SJSA1 (cell line): Measurements from ENCODE around the gene FPR3. TPM values are rescaled to one million over a fixed set of nuclear protein-coding genes. Genes with fewer than 3 reads are reported as not detected.

Experiments
- DNase-seq, 2 experiments: peaks; one replicate each; pipeline ENCODE4 v3.0.0-alpha.2; 2015 to 2020; ENCODE audit warnings: low spot score in 2 of 2, low read depth in 1 of 2
- H3K27ac ChIP-seq: fragments of 250-450 bp; sonication (Bioruptor Pico); 2 replicates; pipeline ENCODE4 v1.5.1; 2020; ENCODE audit warnings: mild to moderate bottlenecking, moderate library complexity
- H3K27me3 ChIP-seq: fragments of 250-450 bp; sonication (Bioruptor Pico); replicated peaks from 2 replicates; pipeline ENCODE4 v1.5.1; 2020; ENCODE audit warnings: mild to moderate bottlenecking, moderate library complexity
- H3K36me3 ChIP-seq: fragments of 250-450 bp; sonication (Bioruptor Pico); 2 replicates; pipeline ENCODE4 v1.5.1; 2020; ENCODE audit warnings: mild to moderate bottlenecking
- H3K4me1 ChIP-seq: fragments of 250-450 bp; sonication (Bioruptor Pico); replicated peaks from 2 replicates; pipeline ENCODE4 v1.6.1; 2021; ENCODE audit warnings: mild to moderate bottlenecking
- H3K4me3 ChIP-seq: fragments of 250-450 bp; sonication (Bioruptor Pico); 2 replicates; pipeline ENCODE4 v1.5.1; 2020; ENCODE audit warnings: mild to moderate bottlenecking
- H3K9me3 ChIP-seq: fragments of 250-450 bp; sonication (Bioruptor Pico); replicated peaks from 2 replicates; pipeline ENCODE4 v1.5.1; 2020; ENCODE audit warnings: mild to moderate bottlenecking
- total RNA-seq: library from RNA; depleted of rRNA; stranded (reverse); fragments of >200 nt; shearing (Covaris generic); gene quantifications from 2 replicates; pipeline ENCODE4 v1.2.3, GENCODE V29; 2014; rRNA removed

The FPR3 gene, protein sequence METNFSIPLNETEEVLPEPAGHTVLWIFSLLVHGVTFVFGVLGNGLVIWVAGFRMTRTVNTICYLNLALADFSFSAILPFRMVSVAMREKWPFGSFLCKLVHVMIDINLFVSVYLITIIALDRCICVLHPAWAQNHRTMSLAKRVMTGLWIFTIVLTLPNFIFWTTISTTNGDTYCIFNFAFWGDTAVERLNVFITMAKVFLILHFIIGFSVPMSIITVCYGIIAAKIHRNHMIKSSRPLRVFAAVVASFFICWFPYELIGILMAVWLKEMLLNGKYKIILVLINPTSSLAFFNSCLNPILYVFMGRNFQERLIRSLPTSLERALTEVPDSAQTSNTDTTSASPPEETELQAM
- total RNA-seq, result not detected in 2 replicates

- no peak for DNase-seq
- Histone ChIP-seq H3K4me1 (no peaks in the 10 kb centered on the region), H3K27ac (no peak within 1 kb of the TSS)
Observed at GRCh38 chr19:51794885-51795490, at the start of gene FPR3. Gene FPR3, plus strand, starts transcription at chr19:51795157. Its CDS starts 28,592 bp downstream, at chr19:51823749.

GRCh38 chr19:51746731-51747130 lies 48.2 kb upstream of the FPR3 start:
- no peak overlapping the region for H3K4me3 ChIP-seq
- no peak for DNase-seq
- no peaks in the 10 kb centered on the region for H3K4me1 ChIP-seq
- H3K36me3 ChIP-seq, result no peaks in the 10 kb centered on the region
- no peak overlapping the region for H3K27ac ChIP-seq
- no peaks in the 10 kb centered on the region for H3K9me3 ChIP-seq
- no peaks in the 10 kb centered on the region for H3K27me3 ChIP-seq

More at GRCh38 chr19:51794885-51795490, at the start of gene FPR3:
- H3K9me3 ChIP-seq, result peaks cover 4% of the 10 kb centered on the region; the same call in 1 of the 2 replicates
- H3K36me3 ChIP-seq, result no peaks in the 10 kb centered on the region
- H3K4me3 ChIP-seq, result no peak within 1 kb of the TSS
- no peaks in the 10 kb centered on the region for H3K27me3 ChIP-seq

GRCh38 chr19:51749979-51750378 lies 45.0 kb upstream of the FPR3 start:
- no peaks in the 10 kb centered on the region for H3K4me1 ChIP-seq
- H3K27me3 ChIP-seq, result no peaks in the 10 kb centered on the region
- no peaks in the 10 kb centered on the region for H3K36me3 ChIP-seq
- no peak overlapping the region for H3K27ac ChIP-seq
- no peak overlapping the region for H3K4me3 ChIP-seq
- H3K9me3 ChIP-seq, result no peaks in the 10 kb centered on the region
- no peak for DNase-seq

DNA sequence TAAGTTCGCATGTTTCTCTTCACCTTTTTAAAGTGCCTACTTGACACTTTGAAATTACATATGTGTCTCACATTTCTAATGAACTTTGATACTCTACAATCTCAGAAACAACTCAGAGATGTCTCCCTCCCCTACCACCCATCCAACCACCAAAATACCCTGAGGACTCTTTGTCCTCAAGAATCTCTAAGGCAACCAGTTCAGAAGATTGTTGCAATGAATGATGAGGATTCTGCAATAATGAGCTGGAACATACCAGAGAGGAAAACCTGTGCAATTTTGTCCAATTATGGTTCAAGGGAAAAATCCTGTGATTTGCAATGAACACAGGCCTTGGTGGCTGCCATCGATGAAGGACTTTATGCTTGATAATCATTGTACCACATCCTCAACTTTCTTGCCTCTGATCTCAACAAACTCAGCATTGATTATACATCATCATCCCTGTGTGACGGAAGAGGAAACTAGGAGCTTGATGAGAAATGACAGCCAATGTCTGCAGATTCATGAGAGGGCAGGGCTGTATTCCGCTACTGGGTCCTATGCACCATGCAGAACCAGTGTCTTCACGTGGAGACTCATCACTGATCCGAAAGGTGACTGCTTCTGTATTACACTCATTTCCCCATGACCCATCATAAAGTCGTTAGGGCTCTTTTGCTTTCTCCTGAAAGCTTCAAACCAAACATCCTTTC lies 44.4 kb upstream of the FPR3 start:
- no peaks in the 10 kb centered on the region for H3K27me3 ChIP-seq
- no peaks in the 10 kb centered on the region for H3K4me1 ChIP-seq
- H3K4me3 ChIP-seq, result no peak overlapping the region
- H3K36me3 ChIP-seq, result no peaks in the 10 kb centered on the region
- H3K9me3 ChIP-seq, result no peaks in the 10 kb centered on the region; the same call in 1 of the 2 replicates
- no peak for DNase-seq
- H3K27ac ChIP-seq, result no peak overlapping the region

DNA sequence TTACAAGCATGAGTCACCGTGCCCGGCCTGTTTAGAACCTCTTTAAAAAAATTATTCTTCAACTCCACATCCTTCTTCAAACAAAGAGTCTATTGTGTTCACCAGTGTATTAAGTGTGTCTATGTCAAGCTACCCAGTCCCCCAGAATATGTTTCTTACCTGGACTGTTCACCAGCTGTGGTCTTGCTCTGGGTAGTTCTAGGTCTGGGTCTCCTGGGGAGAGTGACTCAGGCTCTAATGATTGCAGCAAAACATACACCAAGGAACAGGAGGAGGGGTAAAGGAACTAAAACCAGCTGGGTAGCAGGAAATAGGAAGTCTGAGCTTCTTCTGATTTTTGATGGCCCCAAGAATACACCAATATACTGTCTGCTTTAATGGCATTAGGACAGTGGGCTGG lies 43.3 kb upstream of the FPR3 start, which contains the start of gene FPR1:
Gene FPR1, minus strand, starts transcription at position 224 of the 400 bp plus-strand sequence. CDS start 4,884 bp downstream, outside the sequence.
- H3K36me3 ChIP-seq, result no peaks in the 10 kb centered on the region
- H3K4me3 ChIP-seq, result no peak within 1 kb of the TSS
- H3K27ac ChIP-seq, result no peak within 1 kb of the TSS
- no peaks in the 10 kb centered on the region for H3K27me3 ChIP-seq
- H3K4me1 ChIP-seq, result no peaks in the 10 kb centered on the region
- no peaks in the 10 kb centered on the region; the same call in 1 of the 2 replicates for H3K9me3 ChIP-seq
- no peak for DNase-seq

DNA sequence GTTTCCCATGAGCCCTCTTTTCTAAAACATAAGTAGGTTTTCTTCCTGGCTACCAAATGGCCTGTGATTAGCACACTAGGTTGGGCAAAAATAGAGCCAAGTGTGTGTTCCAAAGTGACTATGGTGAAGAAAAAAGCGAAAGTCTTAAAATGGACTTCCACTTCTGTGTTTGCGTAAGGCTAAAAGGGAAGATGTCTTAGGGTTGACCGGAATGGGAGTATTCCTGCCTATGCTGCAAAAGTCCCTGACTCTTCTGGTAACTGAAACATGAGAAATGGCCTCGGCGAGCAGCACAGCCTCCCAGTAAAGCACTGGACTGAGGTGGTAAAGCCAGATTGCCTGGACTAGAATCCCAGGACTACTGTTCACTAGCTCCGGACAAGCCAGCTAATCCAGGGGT lies 40.8 kb upstream of the FPR3 start:
- no peaks in the 10 kb centered on the region for H3K4me1 ChIP-seq
- no peak overlapping the region for H3K4me3 ChIP-seq
- DNase-seq, result no peak
- H3K27me3 ChIP-seq, result no peaks in the 10 kb centered on the region
- H3K36me3 ChIP-seq, result no peaks in the 10 kb centered on the region
- H3K9me3 ChIP-seq, result no peaks in the 10 kb centered on the region; the same call in 1 of the 2 replicates
- no peak overlapping the region for H3K27ac ChIP-seq

DNA sequence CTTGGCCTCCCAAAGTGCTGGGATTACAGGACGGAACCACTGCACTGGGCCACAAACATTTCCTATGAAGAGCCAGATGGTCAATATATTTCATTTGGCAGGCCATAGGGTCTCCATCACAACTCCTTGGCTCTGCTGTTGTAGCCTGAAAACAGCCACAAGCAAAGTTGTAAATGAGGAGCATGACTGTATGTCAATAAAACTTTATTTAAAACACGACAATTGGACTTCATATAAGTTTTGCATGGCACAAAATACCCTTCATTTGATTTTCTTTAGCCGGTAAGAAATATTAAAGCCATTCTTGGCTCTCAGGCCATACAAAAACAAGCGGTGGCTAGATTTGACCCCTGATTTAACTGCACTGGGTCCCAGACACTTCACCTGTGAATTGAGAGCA lies 40.2 kb upstream of the FPR3 start:
- H3K27ac ChIP-seq, result no peak overlapping the region
- no peaks in the 10 kb centered on the region for H3K4me1 ChIP-seq
- no peaks in the 10 kb centered on the region; the same call in 1 of the 2 replicates for H3K9me3 ChIP-seq
- no peak for DNase-seq
- no peaks in the 10 kb centered on the region for H3K27me3 ChIP-seq
- H3K36me3 ChIP-seq, result no peaks in the 10 kb centered on the region
- H3K4me3 ChIP-seq, result no peak overlapping the region

GRCh38 chr19:51755571-51755970 lies 39.4 kb upstream of the FPR3 start:
- DNase-seq, result no peak
- H3K4me1 ChIP-seq, result no peaks in the 10 kb centered on the region
- no peak overlapping the region for H3K27ac ChIP-seq
- no peaks in the 10 kb centered on the region for H3K27me3 ChIP-seq
- no peaks in the 10 kb centered on the region; the same call in 1 of the 2 replicates for H3K9me3 ChIP-seq
- no peaks in the 10 kb centered on the region for H3K36me3 ChIP-seq
- H3K4me3 ChIP-seq, result no peak overlapping the region

GRCh38 chr19:51760697-51761356 lies 34.1 kb upstream of the FPR3 start, which contains the start of gene FPR2:
Gene FPR2, plus strand, starts transcription at chr19:51761180. Its CDS starts 7,479 bp downstream, at chr19:51768659.
- Histone ChIP-seq H3K27me3 (no peaks in the 10 kb centered on the region), H3K27ac (no peak within 1 kb of the TSS), H3K4me1 (no peaks in the 10 kb centered on the region), H3K9me3 (no peaks in the 10 kb centered on the region), H3K36me3 (no peaks in the 10 kb centered on the region), H3K4me3 (no peak within 1 kb of the TSS)
- no peak for DNase-seq

DNA sequence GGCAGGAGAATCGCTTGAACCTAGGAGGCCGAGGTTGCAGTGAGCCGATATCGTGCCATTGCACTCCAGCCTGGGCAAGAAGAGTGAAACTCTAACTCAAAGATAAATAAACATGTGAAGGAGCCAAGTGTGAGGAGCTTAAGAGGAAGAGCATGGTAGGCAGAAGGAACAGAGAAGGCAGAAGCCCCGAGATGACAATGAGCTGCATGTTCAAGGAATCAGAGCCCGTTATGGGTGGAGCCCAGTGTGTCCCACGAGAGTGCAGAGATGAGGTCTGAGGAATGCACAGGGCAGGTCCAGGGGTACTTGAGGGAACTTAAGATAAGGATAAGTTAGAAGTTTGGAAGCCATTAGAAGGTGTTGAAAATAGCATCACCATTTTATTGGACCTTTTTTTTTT lies 33.3 kb upstream of the FPR3 start:
- Histone ChIP-seq H3K27ac (no peak overlapping the region), H3K9me3 (no peaks in the 10 kb centered on the region), H3K4me1 (no peaks in the 10 kb centered on the region), H3K36me3 (no peaks in the 10 kb centered on the region), H3K4me3 (no peak overlapping the region), H3K27me3 (no peaks in the 10 kb centered on the region)
- no peak for DNase-seq

- H3K4me1 ChIP-seq, result no peaks in the 10 kb centered on the region
Observed at GRCh38 chr19:51765086-51765485, 29.9 kb upstream of the FPR3 start.

GRCh38 chr19:51766461-51766860 lies 28.5 kb upstream of the FPR3 start:
- H3K27ac ChIP-seq, result no peak overlapping the region
- no peaks in the 10 kb centered on the region for H3K27me3 ChIP-seq
- H3K9me3 ChIP-seq, result no peaks in the 10 kb centered on the region
- no peak overlapping the region for H3K4me3 ChIP-seq
- no peaks in the 10 kb centered on the region for H3K4me1 ChIP-seq
- DNase-seq, result no peak
- H3K36me3 ChIP-seq, result no peaks in the 10 kb centered on the region

More at GRCh38 chr19:51765086-51765485, 29.9 kb upstream of the FPR3 start:
- Histone ChIP-seq H3K27me3 (no peaks in the 10 kb centered on the region), H3K9me3 (no peaks in the 10 kb centered on the region), H3K4me3 (no peak overlapping the region), H3K27ac (no peak overlapping the region), H3K36me3 (no peaks in the 10 kb centered on the region)
- DNase-seq, result no peak

- Histone ChIP-seq H3K4me3 (no peak overlapping the region), H3K4me1 (no peaks in the 10 kb centered on the region), H3K27me3 (no peaks in the 10 kb centered on the region), H3K27ac (no peak overlapping the region), H3K36me3 (no peaks in the 10 kb centered on the region), H3K9me3 (no peaks in the 10 kb centered on the region)
- no peak for DNase-seq
Observed at GRCh38 chr19:51771376-51772130, 23.4 kb upstream of the FPR3 start.
